ENCODE data around the gene PRRT4. TPM values are rescaled to one million over a fixed set of nuclear protein-coding genes. Genes with fewer than 3 reads are reported as not detected.

PRRT4 gene
- total and polyA plus RNA-seq, 9 of the 15 experiments (the other 6 are each of a cell fraction or from before 2014, with no cell fraction given) = not detected

- TF ChIP-seq, protein P1, sequence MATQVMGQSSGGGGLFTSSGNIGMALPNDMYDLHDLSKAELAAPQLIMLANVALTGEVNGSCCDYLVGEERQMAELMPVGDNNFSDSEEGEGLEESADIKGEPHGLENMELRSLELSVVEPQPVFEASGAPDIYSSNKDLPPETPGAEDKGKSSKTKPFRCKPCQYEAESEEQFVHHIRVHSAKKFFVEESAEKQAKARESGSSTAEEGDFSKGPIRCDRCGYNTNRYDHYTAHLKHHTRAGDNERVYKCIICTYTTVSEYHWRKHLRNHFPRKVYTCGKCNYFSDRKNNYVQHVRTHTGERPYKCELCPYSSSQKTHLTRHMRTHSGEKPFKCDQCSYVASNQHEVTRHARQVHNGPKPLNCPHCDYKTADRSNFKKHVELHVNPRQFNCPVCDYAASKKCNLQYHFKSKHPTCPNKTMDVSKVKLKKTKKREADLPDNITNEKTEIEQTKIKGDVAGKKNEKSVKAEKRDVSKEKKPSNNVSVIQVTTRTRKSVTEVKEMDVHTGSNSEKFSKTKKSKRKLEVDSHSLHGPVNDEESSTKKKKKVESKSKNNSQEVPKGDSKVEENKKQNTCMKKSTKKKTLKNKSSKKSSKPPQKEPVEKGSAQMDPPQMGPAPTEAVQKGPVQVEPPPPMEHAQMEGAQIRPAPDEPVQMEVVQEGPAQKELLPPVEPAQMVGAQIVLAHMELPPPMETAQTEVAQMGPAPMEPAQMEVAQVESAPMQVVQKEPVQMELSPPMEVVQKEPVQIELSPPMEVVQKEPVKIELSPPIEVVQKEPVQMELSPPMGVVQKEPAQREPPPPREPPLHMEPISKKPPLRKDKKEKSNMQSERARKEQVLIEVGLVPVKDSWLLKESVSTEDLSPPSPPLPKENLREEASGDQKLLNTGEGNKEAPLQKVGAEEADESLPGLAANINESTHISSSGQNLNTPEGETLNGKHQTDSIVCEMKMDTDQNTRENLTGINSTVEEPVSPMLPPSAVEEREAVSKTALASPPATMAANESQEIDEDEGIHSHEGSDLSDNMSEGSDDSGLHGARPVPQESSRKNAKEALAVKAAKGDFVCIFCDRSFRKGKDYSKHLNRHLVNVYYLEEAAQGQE (IDR thresholded peaks at IDR 0.05; ENCODE audit: borderline replicate concordance) = no peak
- TF ChIP-seq, protein P1 (CRISPR knock-in tag; IDR thresholded peaks at IDR 0.05; ENCODE audit: low read depth) = 0 out of 2 replicates have a peak, but pooled peaks have one; percentile 71
- TF ChIP-seq PHF8 (IDR thresholded peaks at IDR 0.05; ENCODE audit: borderline replicate concordance, low read length) = peak; percentile 73; the same call in 1 of the 2 replicates
- TF ChIP-seq FOSL1 (tag; conservative IDR thresholded peaks at IDR 0.05) = no peak
- TF ChIP-seq, protein P2, sequence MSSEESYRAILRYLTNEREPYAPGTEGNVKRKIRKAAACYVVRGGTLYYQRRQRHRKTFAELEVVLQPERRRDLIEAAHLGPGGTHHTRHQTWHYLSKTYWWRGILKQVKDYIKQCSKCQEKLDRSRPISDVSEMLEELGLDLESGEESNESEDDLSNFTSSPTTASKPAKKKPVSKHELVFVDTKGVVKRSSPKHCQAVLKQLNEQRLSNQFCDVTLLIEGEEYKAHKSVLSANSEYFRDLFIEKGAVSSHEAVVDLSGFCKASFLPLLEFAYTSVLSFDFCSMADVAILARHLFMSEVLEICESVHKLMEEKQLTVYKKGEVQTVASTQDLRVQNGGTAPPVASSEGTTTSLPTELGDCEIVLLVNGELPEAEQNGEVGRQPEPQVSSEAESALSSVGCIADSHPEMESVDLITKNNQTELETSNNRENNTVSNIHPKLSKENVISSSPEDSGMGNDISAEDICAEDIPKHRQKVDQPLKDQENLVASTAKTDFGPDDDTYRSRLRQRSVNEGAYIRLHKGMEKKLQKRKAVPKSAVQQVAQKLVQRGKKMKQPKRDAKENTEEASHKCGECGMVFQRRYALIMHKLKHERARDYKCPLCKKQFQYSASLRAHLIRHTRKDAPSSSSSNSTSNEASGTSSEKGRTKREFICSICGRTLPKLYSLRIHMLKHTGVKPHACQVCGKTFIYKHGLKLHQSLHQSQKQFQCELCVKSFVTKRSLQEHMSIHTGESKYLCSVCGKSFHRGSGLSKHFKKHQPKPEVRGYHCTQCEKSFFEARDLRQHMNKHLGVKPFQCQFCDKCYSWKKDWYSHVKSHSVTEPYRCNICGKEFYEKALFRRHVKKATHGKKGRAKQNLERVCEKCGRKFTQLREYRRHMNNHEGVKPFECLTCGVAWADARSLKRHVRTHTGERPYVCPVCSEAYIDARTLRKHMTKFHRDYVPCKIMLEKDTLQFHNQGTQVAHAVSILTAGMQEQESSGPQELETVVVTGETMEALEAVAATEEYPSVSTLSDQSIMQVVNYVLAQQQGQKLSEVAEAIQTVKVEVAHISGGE (CRISPR knock-in tag; IDR thresholded peaks at IDR 0.05) = peak in 2 of 3 experiments; percentile 51 to 64; a peak in 1 of 6 replicates
- peak in 1 of 2 experiments; percentile 67; a peak in 2 of 4 replicates for TF ChIP-seq TEAD1 (CRISPR knock-in tag; IDR thresholded peaks at IDR 0.05)
- TF ChIP-seq PCBP1 (IDR thresholded peaks at IDR 0.05; ENCODE audit: low read depth, low read length, poor library complexity, severe bottlenecking) = peak; percentile 89
- no peak for TF ChIP-seq TEAD4 (IDR thresholded peaks at IDR 0.05; ENCODE audit: low read length)
- 0 out of 2 replicates have a peak, but pooled peaks have one; percentile 23 for TF ChIP-seq TEAD4 (CRISPR knock-in tag; IDR thresholded peaks at IDR 0.05; ENCODE audit: borderline replicate concordance)
- peak; percentile 89 for TF ChIP-seq HNRNPK (IDR thresholded peaks at IDR 0.05; ENCODE audit: low read depth, low read length, poor library complexity, severe bottlenecking)
Measured at GRCh38 chr7:128405471-128406313, 44.2 kb upstream of the PRRT4 start (continued).

All from K562 (cell line).